Ovary (tissue), 3 donors: ENCODE measurements around the gene RTL1.

ENCODE experiments used
- POLR2A ChIP-seq: fragments of 450-650 bp; IDR thresholded peaks from one replicate; pipeline ENCODE4 v1.6.1; 2017; ENCODE audit warnings: antibody characterized with exemption, mild to moderate bottlenecking, moderate library complexity
- TF ChIP-seq, protein P1 (sequence below), 3 donors: fragments of 450-650 bp in 2 of 3; fragments of 200-600 bp in 1 of 3; IDR thresholded peaks; one replicate each; pipeline versions ENCODE4 v1.5.1 to v1.8.0; 2016 to 2022; ENCODE audit warnings: antibody characterized with exemption in 3 of 3, mild to moderate bottlenecking in 1 of 3
- donor health status: DM: no; HTN: no; CAD: no.

DNA sequence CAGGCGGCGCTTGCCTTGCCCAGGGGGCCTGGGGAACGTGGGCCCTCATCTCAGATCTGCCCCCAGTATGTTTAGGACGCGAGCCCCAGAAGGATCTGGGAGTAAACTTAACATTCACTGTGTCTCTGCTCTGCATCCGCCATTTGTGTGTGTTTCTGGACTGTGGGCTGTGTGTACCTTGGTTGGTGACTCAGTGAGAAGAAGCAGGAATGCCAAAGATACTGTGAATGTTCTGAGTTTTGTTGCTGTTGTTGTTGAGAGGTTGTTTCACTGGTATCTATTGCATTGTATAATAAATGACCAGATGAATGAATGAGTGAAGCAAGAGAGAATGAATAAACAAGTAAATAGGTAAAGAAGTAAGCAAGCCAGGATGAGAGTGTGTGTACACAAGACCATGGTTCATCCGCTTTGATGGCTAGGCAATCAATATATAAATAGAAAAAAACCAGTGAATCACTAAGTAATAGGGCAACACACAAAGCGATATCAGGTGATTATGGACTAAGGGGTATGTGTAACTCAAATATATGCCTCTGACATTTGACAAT is 57.1 kb downstream of the RTL1 start:
- no peak for TF ChIP-seq POLR2A
- TF ChIP-seq, protein P1, sequence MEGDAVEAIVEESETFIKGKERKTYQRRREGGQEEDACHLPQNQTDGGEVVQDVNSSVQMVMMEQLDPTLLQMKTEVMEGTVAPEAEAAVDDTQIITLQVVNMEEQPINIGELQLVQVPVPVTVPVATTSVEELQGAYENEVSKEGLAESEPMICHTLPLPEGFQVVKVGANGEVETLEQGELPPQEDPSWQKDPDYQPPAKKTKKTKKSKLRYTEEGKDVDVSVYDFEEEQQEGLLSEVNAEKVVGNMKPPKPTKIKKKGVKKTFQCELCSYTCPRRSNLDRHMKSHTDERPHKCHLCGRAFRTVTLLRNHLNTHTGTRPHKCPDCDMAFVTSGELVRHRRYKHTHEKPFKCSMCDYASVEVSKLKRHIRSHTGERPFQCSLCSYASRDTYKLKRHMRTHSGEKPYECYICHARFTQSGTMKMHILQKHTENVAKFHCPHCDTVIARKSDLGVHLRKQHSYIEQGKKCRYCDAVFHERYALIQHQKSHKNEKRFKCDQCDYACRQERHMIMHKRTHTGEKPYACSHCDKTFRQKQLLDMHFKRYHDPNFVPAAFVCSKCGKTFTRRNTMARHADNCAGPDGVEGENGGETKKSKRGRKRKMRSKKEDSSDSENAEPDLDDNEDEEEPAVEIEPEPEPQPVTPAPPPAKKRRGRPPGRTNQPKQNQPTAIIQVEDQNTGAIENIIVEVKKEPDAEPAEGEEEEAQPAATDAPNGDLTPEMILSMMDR (IDR thresholded peaks at IDR 0.05), result no peak
